Parathyroid adenoma (tissue), 2 donors: ENCODE results near the gene ALK.

Experiments used
- H2AFZ ChIP-seq: fragments of 300-600 bp; sonication (generic); one replicate; pipeline ENCODE4 v1.7.0; 2017; ENCODE audit warnings: antibody characterized with exemption, mild to moderate bottlenecking
- H3K27ac ChIP-seq: fragments of 300-600 bp; sonication (generic); one replicate; pipeline ENCODE4 v1.7.0; 2017
- H3K27me3 ChIP-seq: fragments of 300-600 bp; sonication (generic); one replicate; pipeline ENCODE4 v1.7.0; 2017; ENCODE audit warnings: low read length; ENCODE audit not compliant: control insufficient read depth, insufficient read depth
- H3K36me3 ChIP-seq: fragments of 300-600 bp; sonication (generic); one replicate; pipeline ENCODE4 v1.7.0; 2017; ENCODE audit warnings: low read length; ENCODE audit not compliant: control insufficient read depth, insufficient read depth
- H3K4me1 ChIP-seq: fragments of 300-600 bp; sonication (generic); one replicate; pipeline ENCODE4 v1.7.0; 2017; ENCODE audit warnings: control low read depth
- H3K4me2 ChIP-seq: fragments of 300-600 bp; sonication (generic); one replicate; pipeline ENCODE4 v1.7.0; 2017; ENCODE audit warnings: low read length
- H3K4me3 ChIP-seq: fragments of 300-600 bp; sonication (generic); one replicate; pipeline ENCODE4 v1.7.0; 2017; ENCODE audit warnings: low read depth, low read length
- H3K79me2 ChIP-seq: fragments of 300-600 bp; sonication (generic); one replicate; pipeline ENCODE4 v1.7.0; 2017; ENCODE audit warnings: control low read depth
- H3K9ac ChIP-seq: fragments of 300-600 bp; sonication (generic); one replicate; pipeline ENCODE4 v1.7.0; 2017; ENCODE audit warnings: mild to moderate bottlenecking
- H3K9me3 ChIP-seq: fragments of 300-600 bp; sonication (generic); one replicate; pipeline ENCODE4 v1.7.0; 2017; ENCODE audit warnings: low read length; ENCODE audit not compliant: control insufficient read depth
- CTCF ChIP-seq: fragments of 300-600 bp; sonication (generic); IDR thresholded peaks from one replicate; pipeline ENCODE4 v1.7.0; 2017; ENCODE audit warnings: antibody characterized with exemption, mild to moderate bottlenecking
- donor health status: primary hyperparathyroidism.

The ALK gene

GRCh38 chr2:29480426-29480825, 441.0 kb downstream of the ALK start:
- Histone ChIP-seq H3K27ac (no peak overlapping the region), H3K36me3 (no peaks in the 10 kb centered on the region), H3K4me3 (no peak overlapping the region), H3K27me3 (no peaks in the 10 kb centered on the region), H2AFZ (no peak overlapping the region), H3K4me1 (no peaks in the 10 kb centered on the region), H3K4me2 (no peak overlapping the region), H3K79me2 (no peaks in the 10 kb centered on the region), H3K9ac (no peak overlapping the region), H3K9me3 (no peaks in the 10 kb centered on the region)
- TF ChIP-seq CTCF, result no peak

GRCh38 chr2:29479401-29479800, 442.0 kb downstream of the ALK start:
- no peak overlapping the region for H3K4me2 ChIP-seq
- no peak overlapping the region for H2AFZ ChIP-seq
- H3K36me3 ChIP-seq, result no peaks in the 10 kb centered on the region
- no peaks in the 10 kb centered on the region for H3K4me1 ChIP-seq
- H3K79me2 ChIP-seq, result no peaks in the 10 kb centered on the region
- H3K9me3 ChIP-seq, result no peaks in the 10 kb centered on the region
- H3K4me3 ChIP-seq, result no peak overlapping the region
- H3K27ac ChIP-seq, result no peak overlapping the region
- no peak for TF ChIP-seq CTCF
- no peak overlapping the region for H3K9ac ChIP-seq
- no peaks in the 10 kb centered on the region for H3K27me3 ChIP-seq

- H3K36me3 ChIP-seq, result no peaks in the 10 kb centered on the region
- no peaks in the 10 kb centered on the region for H3K27me3 ChIP-seq
- H3K4me1 ChIP-seq, result no peaks in the 10 kb centered on the region
- no peak overlapping the region for H3K4me3 ChIP-seq
- H3K9me3 ChIP-seq, result no peaks in the 10 kb centered on the region
- H3K79me2 ChIP-seq, result no peaks in the 10 kb centered on the region
- TF ChIP-seq CTCF, result no peak
- H3K27ac ChIP-seq, result no peak overlapping the region
- H3K4me2 ChIP-seq, result no peak overlapping the region
- H2AFZ ChIP-seq, result no peak overlapping the region
- H3K9ac ChIP-seq, result no peak overlapping the region
These were observed 442.7 kb downstream of the ALK start for GRCh38 chr2:29478641-29479040.

GRCh38 chr2:29477186-29477585, 444.2 kb downstream of the ALK start:
- no peak overlapping the region for H3K4me3 ChIP-seq
- H3K9me3 ChIP-seq, result no peaks in the 10 kb centered on the region
- no peak overlapping the region for H3K4me2 ChIP-seq
- no peak overlapping the region for H3K9ac ChIP-seq
- H3K79me2 ChIP-seq, result no peaks in the 10 kb centered on the region
- H3K27ac ChIP-seq, result no peak overlapping the region
- no peaks in the 10 kb centered on the region for H3K4me1 ChIP-seq
- TF ChIP-seq CTCF, result no peak
- no peaks in the 10 kb centered on the region for H3K36me3 ChIP-seq
- no peak overlapping the region for H2AFZ ChIP-seq
- H3K27me3 ChIP-seq, result no peaks in the 10 kb centered on the region

GRCh38 chr2:29475499-29475898, 445.9 kb downstream of the ALK start:
- H3K4me2 ChIP-seq, result no peak overlapping the region
- no peaks in the 10 kb centered on the region for H3K27me3 ChIP-seq
- H3K36me3 ChIP-seq, result no peaks in the 10 kb centered on the region
- H2AFZ ChIP-seq, result no peak overlapping the region
- no peaks in the 10 kb centered on the region for H3K4me1 ChIP-seq
- H3K79me2 ChIP-seq, result no peaks in the 10 kb centered on the region
- no peak for TF ChIP-seq CTCF
- no peak overlapping the region for H3K9ac ChIP-seq
- no peaks in the 10 kb centered on the region for H3K9me3 ChIP-seq
- no peak overlapping the region for H3K4me3 ChIP-seq
- no peak overlapping the region for H3K27ac ChIP-seq
